ENCODE results near the gene ZBTB33. TPM values are rescaled to one million over a fixed set of nuclear protein-coding genes. Genes with fewer than 3 reads are reported as not detected.

ZBTB33 gene
- total and polyA plus RNA-seq, 8 donors: 0.58 to 15.1 (median 3.7) TPM

- H3K4me3 ChIP-seq: no peak overlapping the region
- no peaks in the 10 kb centered on the region for H3K9me3 ChIP-seq
- no peaks in the 10 kb centered on the region for H3K36me3 ChIP-seq
- H3K4me1 ChIP-seq: no peaks in the 10 kb centered on the region
- no peaks in the 10 kb centered on the region for H3K27me3 ChIP-seq
- no peak overlapping the region for H3K27ac ChIP-seq
- DNase-seq: no peak
- intact Hi-C loops (cut with DNase I; ENCODE audit: low total_unique reads): no loop called here
- TF ChIP-seq CTCF (IDR thresholded peaks at IDR 0.05): no peak
- no peak for TF ChIP-seq POLR2AphosphoS5 (IDR thresholded peaks at IDR 0.05)
- no peak for TF ChIP-seq EP300 (IDR thresholded peaks at IDR 0.05)
- no peak for TF ChIP-seq POLR2A (IDR thresholded peaks at IDR 0.05)
Observed at GRCh38 chrX:120294651-120295050, 44.0 kb downstream of the ZBTB33 start.

- H3K27ac ChIP-seq: no peak overlapping the region
- no peaks in the 10 kb centered on the region for H3K27me3 ChIP-seq
- no peak for TF ChIP-seq POLR2AphosphoS5 (IDR thresholded peaks at IDR 0.05)
- no peak for TF ChIP-seq POLR2A (IDR thresholded peaks at IDR 0.05)
- no peak for TF ChIP-seq CTCF (IDR thresholded peaks at IDR 0.05)
- TF ChIP-seq EP300 (IDR thresholded peaks at IDR 0.05): no peak
- no peak overlapping the region for H3K4me3 ChIP-seq
- DNase-seq: no peak
- H3K4me1 ChIP-seq: no peaks in the 10 kb centered on the region
- intact Hi-C loops (cut with DNase I; ENCODE audit: low total_unique reads): no loop called here
- 34 to 64% (median 60%) methylated on average over 1 of the region's 1 CpG for WGBS, 5 donors
- H3K9me3 ChIP-seq: no peaks in the 10 kb centered on the region
- H3K36me3 ChIP-seq: no peaks in the 10 kb centered on the region
Observed at GRCh38 chrX:120297923-120298322, 47.3 kb downstream of the ZBTB33 start.

- H3K4me1 ChIP-seq: no peaks in the 10 kb centered on the region
- no peak for DNase-seq
- H3K36me3 ChIP-seq: no peaks in the 10 kb centered on the region
- intact Hi-C loops (cut with DNase I; ENCODE audit: low total_unique reads): no loop called here
- no peak overlapping the region for H3K4me3 ChIP-seq
- H3K9me3 ChIP-seq: no peaks in the 10 kb centered on the region
- WGBS, 5 donors: 34 to 66% (median 42%) methylated on average over 2 of the region's 2 CpGs
- peaks cover 0 to 3% (median 0%) of the 10 kb centered on the region in 3 donors for H3K27me3 ChIP-seq
- TF ChIP-seq EP300 (IDR thresholded peaks at IDR 0.05): no peak
- no peak for TF ChIP-seq POLR2A (IDR thresholded peaks at IDR 0.05)
- no peak for TF ChIP-seq POLR2AphosphoS5 (IDR thresholded peaks at IDR 0.05)
- no peak for TF ChIP-seq CTCF (IDR thresholded peaks at IDR 0.05)
- no peak overlapping the region for H3K27ac ChIP-seq
Observed at GRCh38 chrX:120299928-120300327, 49.3 kb downstream of the ZBTB33 start.

- Histone ChIP-seq H3K27me3 (peaks cover 0 to 15% (median 10%) of the 10 kb centered on the region in 3 donors), H3K4me3 (no peak overlapping the region), H3K9me3 (no peaks in the 10 kb centered on the region), H3K27ac (no peak overlapping the region), H3K4me1 (no peaks in the 10 kb centered on the region), H3K36me3 (no peaks in the 10 kb centered on the region)
- TF ChIP-seq POLR2A (IDR thresholded peaks at IDR 0.05) (no peak), EP300 (IDR thresholded peaks at IDR 0.05) (no peak), CTCF (IDR thresholded peaks at IDR 0.05) (no peak), POLR2AphosphoS5 (IDR thresholded peaks at IDR 0.05) (no peak)
- intact Hi-C loops (cut with DNase I; ENCODE audit: low total_unique reads): no loop called here
- 31 to 76% (median 55%) methylated on average over 2 of the region's 2 CpGs for WGBS, 5 donors
- no peak for DNase-seq
Observed at GRCh38 chrX:120301497-120301896, 50.9 kb downstream of the ZBTB33 start.

Measured in stomach (tissue), 9 donors.